Fibroblast of mammary gland (primary cell): ENCODE results near the gene DSCAM.

ENCODE experiments used
- DNase-seq: peaks from one replicate; pipeline ENCODE4 v3.0.0-alpha.2; 2010; ENCODE audit warnings: low read depth
- H3K4me3 ChIP-seq: 2 replicates; pipeline ENCODE4 v1.5.1; 2011; ENCODE audit warnings: low read depth, mild to moderate bottlenecking, low read length, moderate library complexity; ENCODE audit not compliant: control insufficient read depth
- TF ChIP-seq, protein P1 (sequence below): conservative IDR thresholded peaks from 2 replicates; pipeline ENCODE4 v1.5.1; 2011; ENCODE audit warnings: low read depth, low read length, inconsistent platforms; ENCODE audit not compliant: control insufficient read depth, insufficient read depth

The DSCAM gene

DNA sequence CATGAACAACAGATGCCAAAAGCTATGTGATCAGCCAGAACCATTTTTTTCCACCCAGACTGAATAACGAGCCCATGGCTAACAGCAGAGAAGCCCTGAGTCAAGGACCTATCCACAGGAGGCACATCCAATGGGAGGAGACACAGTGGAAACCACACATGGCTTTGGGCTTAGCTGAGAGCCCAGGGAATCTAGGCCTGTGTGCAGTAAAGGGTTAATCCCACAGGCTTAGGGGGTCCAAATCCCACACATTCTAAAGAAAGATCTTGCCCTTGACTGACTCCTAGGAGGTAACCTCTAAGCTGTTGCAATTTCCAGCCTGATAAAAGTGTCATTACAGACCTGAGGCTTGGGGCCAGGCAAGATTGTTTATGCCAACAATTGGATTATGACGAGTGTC lies 194.5 kb downstream of the DSCAM start:
- TF ChIP-seq, protein P1, sequence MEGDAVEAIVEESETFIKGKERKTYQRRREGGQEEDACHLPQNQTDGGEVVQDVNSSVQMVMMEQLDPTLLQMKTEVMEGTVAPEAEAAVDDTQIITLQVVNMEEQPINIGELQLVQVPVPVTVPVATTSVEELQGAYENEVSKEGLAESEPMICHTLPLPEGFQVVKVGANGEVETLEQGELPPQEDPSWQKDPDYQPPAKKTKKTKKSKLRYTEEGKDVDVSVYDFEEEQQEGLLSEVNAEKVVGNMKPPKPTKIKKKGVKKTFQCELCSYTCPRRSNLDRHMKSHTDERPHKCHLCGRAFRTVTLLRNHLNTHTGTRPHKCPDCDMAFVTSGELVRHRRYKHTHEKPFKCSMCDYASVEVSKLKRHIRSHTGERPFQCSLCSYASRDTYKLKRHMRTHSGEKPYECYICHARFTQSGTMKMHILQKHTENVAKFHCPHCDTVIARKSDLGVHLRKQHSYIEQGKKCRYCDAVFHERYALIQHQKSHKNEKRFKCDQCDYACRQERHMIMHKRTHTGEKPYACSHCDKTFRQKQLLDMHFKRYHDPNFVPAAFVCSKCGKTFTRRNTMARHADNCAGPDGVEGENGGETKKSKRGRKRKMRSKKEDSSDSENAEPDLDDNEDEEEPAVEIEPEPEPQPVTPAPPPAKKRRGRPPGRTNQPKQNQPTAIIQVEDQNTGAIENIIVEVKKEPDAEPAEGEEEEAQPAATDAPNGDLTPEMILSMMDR: no peak
- H3K4me3 ChIP-seq: no peak overlapping the region
- DNase-seq: no peak

DNA sequence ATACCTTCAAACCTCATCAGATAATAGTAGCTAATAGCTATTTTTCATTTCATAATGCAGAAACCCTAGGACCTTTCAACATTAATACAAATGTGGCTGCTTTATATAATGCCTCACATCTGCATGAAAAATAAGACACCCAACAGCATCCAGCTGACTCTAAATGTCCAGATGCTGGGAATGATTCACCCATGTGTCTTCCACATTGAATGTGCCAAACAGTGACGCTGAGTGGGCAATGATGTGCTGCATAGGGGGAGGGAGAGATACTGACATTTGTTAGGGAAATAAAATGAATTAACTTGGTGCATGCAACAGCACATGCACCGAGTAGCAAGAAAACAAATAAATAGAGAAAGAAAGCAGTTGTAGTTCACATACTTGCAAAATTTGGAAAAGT lies 199.3 kb downstream of the DSCAM start:
- no peak for DNase-seq
- TF ChIP-seq, protein P1: no peak
- H3K4me3 ChIP-seq: no peak overlapping the region

DNA sequence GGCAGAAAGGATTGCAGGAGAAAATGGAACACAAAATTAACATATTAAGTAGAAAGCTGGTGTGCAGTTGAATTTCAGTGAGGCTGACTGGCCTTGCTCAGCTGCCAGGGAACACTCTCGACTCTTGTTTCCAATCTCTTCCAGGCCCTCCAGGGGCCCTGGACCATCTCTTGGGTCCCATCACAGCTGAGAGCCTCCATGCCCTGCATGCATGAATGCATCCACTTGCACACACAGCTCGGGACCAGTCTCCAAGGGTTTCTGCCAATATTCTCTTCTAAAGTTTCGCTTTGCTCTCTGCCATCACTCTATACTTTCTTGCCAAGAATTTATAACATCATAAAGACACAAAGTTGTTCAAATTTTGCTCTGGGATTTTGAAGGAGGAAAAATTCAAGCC lies 200.3 kb downstream of the DSCAM start:
- H3K4me3 ChIP-seq: no peak overlapping the region
- DNase-seq: no peak
- TF ChIP-seq, protein P1: no peak

- DNase-seq: no peak
- TF ChIP-seq, protein P1: no peak
- no peak overlapping the region for H3K4me3 ChIP-seq
Observed at GRCh38 chr21:40641042-40641441, 205.9 kb downstream of the DSCAM start.

GRCh38 chr21:40640266-40640789 lies 206.6 kb downstream of the DSCAM start:
- H3K4me3 ChIP-seq: no peak overlapping the region
- DNase-seq: no peak
- TF ChIP-seq, protein P1: no peak

DNA sequence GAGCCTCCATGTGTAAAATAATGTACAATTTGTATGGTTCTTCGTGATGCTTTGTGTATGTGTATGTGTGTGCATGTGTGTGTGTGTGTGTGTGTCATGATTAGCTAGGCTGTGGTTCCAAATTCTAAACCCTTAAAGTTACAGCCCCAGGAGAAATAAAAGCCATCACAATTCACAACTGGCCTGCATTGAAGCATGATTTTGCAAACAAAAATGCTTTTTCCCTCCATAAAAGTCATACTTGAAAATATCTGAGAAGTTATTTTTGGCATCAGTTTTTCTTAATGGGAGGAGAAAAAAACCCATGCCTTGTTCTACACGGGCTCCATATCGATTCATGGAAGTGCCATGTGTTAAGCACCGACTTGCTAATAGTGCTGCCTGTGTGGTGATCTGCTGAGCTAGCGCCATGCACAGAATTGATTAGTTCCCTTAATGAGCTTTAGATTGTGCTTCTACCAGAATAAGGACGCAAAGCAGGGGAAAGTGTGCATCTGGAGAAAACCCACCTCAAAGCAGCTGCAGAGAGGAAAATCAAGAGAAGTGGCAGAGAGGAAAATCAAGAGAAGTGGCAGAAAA lies 207.3 kb downstream of the DSCAM start:
- TF ChIP-seq, protein P1: no peak
- DNase-seq: no peak
- H3K4me3 ChIP-seq: no peak overlapping the region
